ENCODE results near the gene ORM1. TPM values are rescaled to one million over a fixed set of nuclear protein-coding genes. Genes with fewer than 3 reads are reported as not detected.

ORM1 gene
- not detected in 2 replicates for total RNA-seq

GRCh38 chr9:114322831-114323531, at the start of gene ORM1:
Gene ORM1 (plus strand): TSS chr9:114323098. CDS start chr9:114323134, 36 bp downstream.

GRCh38 chr9:114329625-114330022, 6.7 kb downstream of the ORM1 start, which contains the start of gene ORM2:
Gene ORM2 (plus strand): TSS chr9:114329869. CDS start chr9:114329905, 36 bp downstream.

Other genes with a start within 250 kb of the ORM1 start
- not detected in 2 replicates for gene AMBP, start 244.8 kb upstream of the ORM1 start, total RNA-seq
- 0.80 and 0.94 TPM in 2 replicates for gene KIF12, start 223.8 kb upstream of the ORM1 start, total RNA-seq
- gene COL27A1, start 167.6 kb upstream of the ORM1 start, total RNA-seq, result 4.7 and 5.5 TPM in 2 replicates
- gene ORM2, start 6.8 kb downstream of the ORM1 start, total RNA-seq, result not detected in 2 replicates
- gene AKNA, start 64.9 kb downstream of the ORM1 start, total RNA-seq, result 8.0 and 9.3 TPM in 2 replicates
- gene WHRN, start 182.4 kb downstream of the ORM1 start, total RNA-seq, result 0.79 and 0.93 TPM in 2 replicates